Liver (tissue), 9 donors: ENCODE data around the gene TMEM164. TPM values are rescaled to one million over a fixed set of nuclear protein-coding genes. Genes with fewer than 3 reads are reported as not detected.

Experiments used
- DNase-seq: peaks from one replicate; pipeline ENCODE4 v3.0.0-alpha.2; 2017; ENCODE audit warnings: low spot score
- H3K27ac ChIP-seq, 2 donors: one replicate each; pipeline ENCODE4 v1.7.0; 2013; ENCODE audit warnings: inconsistent platforms in 2 of 2, low read length in 2 of 2, control low read depth in 1 of 2, low read depth in 1 of 2, mild to moderate bottlenecking in 1 of 2
- H3K27me3 ChIP-seq, 4 donors: one replicate each; pipeline versions ENCODE4 v1.6.1 to v1.7.0; 2013; ENCODE audit warnings: low read length in 3 of 4, inconsistent platforms in 1 of 4, mild to moderate bottlenecking in 1 of 4, moderate library complexity in 1 of 4; ENCODE audit not compliant: control insufficient read depth in 4 of 4, insufficient read depth in 4 of 4
- H3K36me3 ChIP-seq, 4 donors: one replicate each; pipeline versions ENCODE4 v1.6.1 to v1.7.0; 2013; ENCODE audit warnings: low read length in 3 of 4, mild to moderate bottlenecking in 3 of 4, low read depth in 1 of 4, moderate library complexity in 1 of 4; ENCODE audit not compliant: control insufficient read depth in 4 of 4, insufficient read depth in 3 of 4
- H3K4me1 ChIP-seq, 4 donors: one replicate each; pipeline versions ENCODE4 v1.6.1 to v1.7.0; 2013; ENCODE audit warnings: low read length in 3 of 4, mild to moderate bottlenecking in 3 of 4, moderate library complexity in 1 of 4; ENCODE audit not compliant: control insufficient read depth in 4 of 4, insufficient read depth in 4 of 4
- H3K4me3 ChIP-seq, 3 donors: one replicate each; pipeline versions ENCODE4 v1.6.1 to v1.7.0; 2013; ENCODE audit warnings: low read length in 3 of 3, control low read depth in 1 of 3, low read depth in 1 of 3, mild to moderate bottlenecking in 1 of 3
- H3K9ac ChIP-seq, 2 donors: one replicate each; pipeline ENCODE4 v1.7.0; 2013; ENCODE audit warnings: low read length in 2 of 2, mild to moderate bottlenecking in 2 of 2, moderate library complexity in 2 of 2, control low read depth in 1 of 2, low read depth in 1 of 2
- H3K9me3 ChIP-seq, 4 donors: one replicate each; pipeline versions ENCODE4 v1.6.1 to v1.7.0; 2013; ENCODE audit warnings: low read length in 3 of 4; ENCODE audit not compliant: control insufficient read depth in 4 of 4
- FOXA2 ChIP-seq: IDR thresholded peaks from 2 replicates; pipeline ENCODE4 v1.6.1; 2016; ENCODE audit warnings: antibody characterized with exemption
- GABPA ChIP-seq, 2 donors: IDR thresholded peaks in 1 of 2; conservative IDR thresholded peaks in 1 of 2; 2 replicates each; pipeline ENCODE4 v1.6.1; 2016; ENCODE audit warnings: antibody characterized with exemption in 2 of 2, mild to moderate bottlenecking in 1 of 2, moderate library complexity in 1 of 2
- HNF4A ChIP-seq, 2 donors: conservative IDR thresholded peaks; 2 replicates each; pipeline ENCODE4 v1.6.1; 2016; ENCODE audit warnings: antibody characterized with exemption in 2 of 2, mild to moderate bottlenecking in 2 of 2
- HNF4G ChIP-seq: IDR thresholded peaks from 2 replicates; pipeline ENCODE4 v1.6.1; 2016; ENCODE audit warnings: antibody characterized with exemption
- JUND ChIP-seq, 2 donors: IDR thresholded peaks; 2 replicates each; pipeline ENCODE4 v1.6.1; 2016; ENCODE audit warnings: antibody characterized with exemption in 2 of 2
- NR2F2 ChIP-seq: IDR thresholded peaks from 2 replicates; pipeline ENCODE4 v1.6.1; 2016; ENCODE audit warnings: antibody characterized with exemption
- RAD21 ChIP-seq, 2 donors: IDR thresholded peaks; 2 replicates each; pipeline ENCODE4 v1.6.1; 2016; ENCODE audit warnings: antibody characterized with exemption in 2 of 2, mild to moderate bottlenecking in 2 of 2
- RXRA ChIP-seq, 2 donors: IDR thresholded peaks; 2 replicates each; pipeline ENCODE4 v1.6.1; 2017 to 2018; ENCODE audit warnings: antibody characterized with exemption in 2 of 2, mild to moderate bottlenecking in 1 of 2
- SP1 ChIP-seq: IDR thresholded peaks from 2 replicates; pipeline ENCODE4 v1.6.1; 2018; ENCODE audit warnings: antibody characterized with exemption, mild to moderate bottlenecking
- YY1 ChIP-seq: IDR thresholded peaks from 2 replicates; pipeline ENCODE4 v1.6.1; 2016; ENCODE audit warnings: antibody characterized with exemption, mild to moderate bottlenecking
- WGBS: extraction: QIAGEN DNeasy Blood & Tissue Kit; methylation state at CpG from one replicate; pipeline ENCODE4 v1.1.7; 2013; 5-methylcytosine and 5-hydroxymethylcytosine counted together
- polyA plus RNA-seq, 2 donors: library from polyadenylated mRNA; stranded (reverse) in 1 of 2; unstranded in 1 of 2; fragments of 200-250 nt in 1 of 2; fragments of >200 nt in 1 of 2; fragmentation: Nextera tagmentation in 1 of 2; extraction: Ambion mirVana in 1 of 2; gene quantifications; one replicate each; pipeline versions ENCODE4 v1.2.1 to v1.2.3, GENCODE V29; 2013 to 2015
- total RNA-seq, 2 donors: library from RNA; depleted of rRNA; stranded (reverse); fragments of >200 nt; gene quantifications; one replicate each; pipeline ENCODE4 v1.2.3, GENCODE V29; 2014
- TF ChIP-seq, protein P1 (sequence below): IDR thresholded peaks from 2 replicates; pipeline ENCODE4 v1.6.1; 2016; ENCODE audit warnings: antibody characterized with exemption
- TF ChIP-seq, protein P2 (sequence below): IDR thresholded peaks from 2 replicates; pipeline ENCODE4 v1.6.1; 2016; ENCODE audit warnings: antibody characterized with exemption, mild to moderate bottlenecking
- donor health status: healthy.
- donor health status: healthy.
- donor health status: healthy.
- donor health status: healthy.
- donor health status: healthy.

The TMEM164 gene
- total and polyA plus RNA-seq, 4 donors = 0.40 to 8.5 (median 2.9) TPM

GRCh38 chrX:110060846-110061537 is 58.1 kb downstream of the TMEM164 start:
- no peaks in the 10 kb centered on the region for H3K9me3 ChIP-seq
- no peak overlapping the region for H3K27ac ChIP-seq
- no peaks in the 10 kb centered on the region for H3K27me3 ChIP-seq
- WGBS = 98% methylated on average over 1 of the region's 1 CpG
- no peaks in the 10 kb centered on the region for H3K36me3 ChIP-seq
- no peak for DNase-seq
- no peak overlapping the region for H3K4me3 ChIP-seq
- TF ChIP-seq SP1 = no peak
- H3K4me1 ChIP-seq = no peaks in the 10 kb centered on the region
- H3K9ac ChIP-seq = no peak overlapping the region

DNA sequence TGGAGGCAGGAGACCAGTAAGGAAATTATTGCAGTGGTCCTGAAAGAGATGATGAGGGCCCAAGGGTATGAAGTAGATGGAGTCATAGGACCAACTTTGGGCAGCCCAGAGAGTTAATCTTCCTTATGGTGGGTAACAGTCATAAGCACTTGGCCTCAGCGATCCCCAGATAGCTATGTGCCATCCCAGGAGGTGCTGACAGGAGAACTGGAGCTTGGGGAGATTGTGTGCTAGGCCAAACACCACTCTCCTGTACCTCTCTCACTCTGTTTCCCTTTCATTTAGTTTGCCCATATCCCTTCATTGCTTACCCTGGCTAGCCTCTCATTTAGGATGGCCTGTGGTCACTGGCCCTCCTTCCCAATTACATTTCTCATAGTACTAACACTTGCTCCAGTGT is 60.0 kb downstream of the TMEM164 start:
- H3K27ac ChIP-seq = no peak overlapping the region
- WGBS = 100% methylated on average over 1 of the region's 1 CpG
- no peaks in the 10 kb centered on the region for H3K36me3 ChIP-seq
- H3K4me3 ChIP-seq = no peak overlapping the region
- H3K4me1 ChIP-seq = no peaks in the 10 kb centered on the region
- no peak overlapping the region for H3K9ac ChIP-seq
- H3K27me3 ChIP-seq = no peaks in the 10 kb centered on the region
- TF ChIP-seq GABPA (IDR thresholded peaks at IDR 0.05 in 1 of 2, conservative IDR thresholded peaks at IDR 0.05 in 1 of 2) (no peak), JUND (IDR thresholded peaks at IDR 0.05) (no peak), RXRA (IDR thresholded peaks at IDR 0.05) (no peak), FOXA2 (no peak), HNF4A (conservative IDR thresholded peaks at IDR 0.05) (no peak), HNF4G (no peak), NR2F2 (no peak), SP1 (no peak)
- TF ChIP-seq, protein P1, sequence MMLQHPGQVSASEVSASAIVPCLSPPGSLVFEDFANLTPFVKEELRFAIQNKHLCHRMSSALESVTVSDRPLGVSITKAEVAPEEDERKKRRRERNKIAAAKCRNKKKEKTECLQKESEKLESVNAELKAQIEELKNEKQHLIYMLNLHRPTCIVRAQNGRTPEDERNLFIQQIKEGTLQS = no peak
- DNase-seq = no peak
- no peaks in the 10 kb centered on the region for H3K9me3 ChIP-seq

GRCh38 chrX:110066488-110067225 is 63.7 kb downstream of the TMEM164 start:
- Histone ChIP-seq H3K36me3 (no peaks in the 10 kb centered on the region), H3K9ac (no peak overlapping the region), H3K4me1 (no peaks in the 10 kb centered on the region), H3K27ac (no peak overlapping the region), H3K4me3 (no peak overlapping the region), H3K9me3 (no peaks in the 10 kb centered on the region), H3K27me3 (no peaks in the 10 kb centered on the region)
- DNase-seq = no peak
- 77% methylated on average over 7 of the region's 7 CpGs for WGBS
- TF ChIP-seq YY1 (no peak), RAD21 (IDR thresholded peaks at IDR 0.05) (no peak), HNF4G (no peak)
- TF ChIP-seq, protein P2, sequence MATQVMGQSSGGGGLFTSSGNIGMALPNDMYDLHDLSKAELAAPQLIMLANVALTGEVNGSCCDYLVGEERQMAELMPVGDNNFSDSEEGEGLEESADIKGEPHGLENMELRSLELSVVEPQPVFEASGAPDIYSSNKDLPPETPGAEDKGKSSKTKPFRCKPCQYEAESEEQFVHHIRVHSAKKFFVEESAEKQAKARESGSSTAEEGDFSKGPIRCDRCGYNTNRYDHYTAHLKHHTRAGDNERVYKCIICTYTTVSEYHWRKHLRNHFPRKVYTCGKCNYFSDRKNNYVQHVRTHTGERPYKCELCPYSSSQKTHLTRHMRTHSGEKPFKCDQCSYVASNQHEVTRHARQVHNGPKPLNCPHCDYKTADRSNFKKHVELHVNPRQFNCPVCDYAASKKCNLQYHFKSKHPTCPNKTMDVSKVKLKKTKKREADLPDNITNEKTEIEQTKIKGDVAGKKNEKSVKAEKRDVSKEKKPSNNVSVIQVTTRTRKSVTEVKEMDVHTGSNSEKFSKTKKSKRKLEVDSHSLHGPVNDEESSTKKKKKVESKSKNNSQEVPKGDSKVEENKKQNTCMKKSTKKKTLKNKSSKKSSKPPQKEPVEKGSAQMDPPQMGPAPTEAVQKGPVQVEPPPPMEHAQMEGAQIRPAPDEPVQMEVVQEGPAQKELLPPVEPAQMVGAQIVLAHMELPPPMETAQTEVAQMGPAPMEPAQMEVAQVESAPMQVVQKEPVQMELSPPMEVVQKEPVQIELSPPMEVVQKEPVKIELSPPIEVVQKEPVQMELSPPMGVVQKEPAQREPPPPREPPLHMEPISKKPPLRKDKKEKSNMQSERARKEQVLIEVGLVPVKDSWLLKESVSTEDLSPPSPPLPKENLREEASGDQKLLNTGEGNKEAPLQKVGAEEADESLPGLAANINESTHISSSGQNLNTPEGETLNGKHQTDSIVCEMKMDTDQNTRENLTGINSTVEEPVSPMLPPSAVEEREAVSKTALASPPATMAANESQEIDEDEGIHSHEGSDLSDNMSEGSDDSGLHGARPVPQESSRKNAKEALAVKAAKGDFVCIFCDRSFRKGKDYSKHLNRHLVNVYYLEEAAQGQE = no peak
